Activated T-helper 2 cell treated with anti-CD3 and anti-CD28 coated beads, Interferon-gamma antibody, Interleukin-2, Interleukin-4, amounts not matched to agents 10 μg/mL and 5 μg/mL and 100 μg/mL, durations not matched to agents 14 hours and 24 hours and 36 hours (primary cell): ENCODE results near the gene ASL. TPM values are rescaled to one million over a fixed set of nuclear protein-coding genes. Genes with fewer than 3 reads are reported as not detected.
"Not testable (repeated sequence)": the region's sequence is repeated elsewhere in the genome, so short reads cannot be mapped to it uniquely, and the experiment has no call there.

Source experiments
- DNase-seq: peaks from one replicate; pipeline ENCODE4 v3.0.0; 2021; ENCODE audit warnings: low spot score
- H3K27ac Mint-ChIP-seq: one replicate; pipeline ENCODE4 v1.8.0; 2021; ENCODE audit warnings: mixed read lengths
- H3K27me3 Mint-ChIP-seq: one replicate; pipeline ENCODE4 v1.8.0; 2021; ENCODE audit warnings: low read depth, mixed read lengths
- H3K36me3 Mint-ChIP-seq: one replicate; pipeline ENCODE4 v1.8.0; 2021; ENCODE audit warnings: low read depth, mixed read lengths
- H3K4me1 Mint-ChIP-seq: one replicate; pipeline ENCODE4 v1.8.0; 2021; ENCODE audit warnings: low read depth, mixed read lengths
- H3K4me3 Mint-ChIP-seq: one replicate; pipeline ENCODE4 v1.8.0; 2021; ENCODE audit warnings: low read depth, mild to moderate bottlenecking, moderate library complexity, mixed read lengths
- H3K9me3 Mint-ChIP-seq: one replicate; pipeline ENCODE4 v1.8.0; 2021; ENCODE audit warnings: mixed read lengths
- intact Hi-C: fragments of 100-400 bp; cut with micrococcal nuclease; formaldehyde crosslinking; loops from one replicate; pipeline ENCODE4 v1.15.1; 2023
- total RNA-seq: library from RNA; stranded (reverse); gene quantifications from 2 replicates; pipeline ENCODE4 v1.2.3, GENCODE V29; 2022

ASL gene
- total RNA-seq, 1 donor from 2014 or later: 49.1 TPM

GRCh38 chr7:66110856-66111255 lies 35.2 kb downstream of the ASL start:
- no peak for DNase-seq
- intact Hi-C loops: no loop called here
- Mint-ChIP-seq H3K36me3 (peaks cover 11% of the 10 kb centered on the region), H3K27me3 (no peaks in the 10 kb centered on the region), H3K27ac (no peak overlapping the region), H3K4me1 (peaks cover 8% of the 10 kb centered on the region), H3K4me3 (no peak overlapping the region), H3K9me3 (no peaks in the 10 kb centered on the region)

GRCh38 chr7:66114743-66115649 lies 39.4 kb downstream of the ASL start, which contains the start of gene CRCP:
Gene CRCP, plus strand, starts transcription at chr7:66114847. Its CDS starts 116 bp downstream, at chr7:66114963.
- peak within 1 kb of the TSS; percentile 95 for H3K4me3 Mint-ChIP-seq

GRCh38 chr7:66116680-66117420 lies 41.2 kb downstream of the ASL start:
- intact Hi-C loops, DNase-seq, H3K27me3 Mint-ChIP-seq, H3K9me3 Mint-ChIP-seq: not testable (repeated sequence)
- Mint-ChIP-seq H3K36me3 (peaks cover 42% of the 10 kb centered on the region), H3K4me3 (peak overlapping the region; percentile 75), H3K27ac (peak overlapping the region; percentile 2), H3K4me1 (peaks cover 29% of the 10 kb centered on the region)

More at GRCh38 chr7:66114743-66115649, 39.4 kb downstream of the ASL start, which contains the start of gene CRCP:
- H3K27me3 Mint-ChIP-seq: no peaks in the 10 kb centered on the region
- intact Hi-C loops: loop anchor here (1.0 to 2.0 kb wide), 3 partner anchors 14 to 40 kb away; partner anchors contain the start of gene ASL
- H3K4me1 Mint-ChIP-seq: peaks cover 31% of the 10 kb centered on the region
- H3K9me3 Mint-ChIP-seq: no peaks in the 10 kb centered on the region
- peaks cover 40% of the 10 kb centered on the region for H3K36me3 Mint-ChIP-seq
- peak within 1 kb of the TSS; percentile 97 for H3K27ac Mint-ChIP-seq
- DNase-seq: peak; percentile 78

GRCh38 chr7:66118603-66119002 lies 43.0 kb downstream of the ASL start:
- H3K4me1 Mint-ChIP-seq: peaks cover 29% of the 10 kb centered on the region
- intact Hi-C loops: no loop called here
- H3K27me3 Mint-ChIP-seq: no peaks in the 10 kb centered on the region
- peak overlapping the region; percentile 19 for H3K27ac Mint-ChIP-seq
- no peak for DNase-seq
- H3K36me3 Mint-ChIP-seq: peaks cover 42% of the 10 kb centered on the region
- no peak overlapping the region for H3K4me3 Mint-ChIP-seq
- H3K9me3 Mint-ChIP-seq: no peaks in the 10 kb centered on the region

- intact Hi-C loops: no loop called here
- Mint-ChIP-seq H3K36me3 (peaks cover 42% of the 10 kb centered on the region), H3K27ac (peak overlapping the region; percentile 19), H3K9me3 (no peaks in the 10 kb centered on the region), H3K4me1 (peaks cover 29% of the 10 kb centered on the region), H3K4me3 (no peak overlapping the region), H3K27me3 (no peaks in the 10 kb centered on the region)
- DNase-seq: no peak
These were observed 43.7 kb downstream of the ASL start for GRCh38 chr7:66119245-66119850.

GRCh38 chr7:66123175-66123528 lies 47.5 kb downstream of the ASL start:
- no peak overlapping the region for H3K27ac Mint-ChIP-seq
- H3K27me3 Mint-ChIP-seq: no peaks in the 10 kb centered on the region
- intact Hi-C loops: no loop called here
- no peak for DNase-seq
- no peaks in the 10 kb centered on the region for H3K9me3 Mint-ChIP-seq
- no peak overlapping the region for H3K4me3 Mint-ChIP-seq
- H3K4me1 Mint-ChIP-seq: peaks cover 37% of the 10 kb centered on the region
- peaks cover 34% of the 10 kb centered on the region for H3K36me3 Mint-ChIP-seq

GRCh38 chr7:66124569-66124861 lies 48.9 kb downstream of the ASL start:
- H3K9me3 Mint-ChIP-seq, intact Hi-C loops, DNase-seq, H3K27me3 Mint-ChIP-seq: not testable (repeated sequence)
- peak overlapping the region; percentile 18 for H3K4me3 Mint-ChIP-seq
- peaks cover 26% of the 10 kb centered on the region for H3K36me3 Mint-ChIP-seq
- peak overlapping the region; percentile 58 for H3K27ac Mint-ChIP-seq
- peaks cover 30% of the 10 kb centered on the region for H3K4me1 Mint-ChIP-seq

- H3K36me3 Mint-ChIP-seq: peaks cover 27% of the 10 kb centered on the region
- peaks cover 31% of the 10 kb centered on the region for H3K4me1 Mint-ChIP-seq
- no peaks in the 10 kb centered on the region for H3K27me3 Mint-ChIP-seq
- H3K4me3 Mint-ChIP-seq: peak overlapping the region; percentile 15
- no peak for DNase-seq
- no peaks in the 10 kb centered on the region for H3K9me3 Mint-ChIP-seq
- H3K27ac Mint-ChIP-seq: peak overlapping the region; percentile 65
- intact Hi-C loops: no loop called here
These were observed 49.6 kb downstream of the ASL start for GRCh38 chr7:66125052-66125694.

- H3K9me3 Mint-ChIP-seq, H3K27me3 Mint-ChIP-seq, H3K4me3 Mint-ChIP-seq, DNase-seq, intact Hi-C loops: not testable (repeated sequence)
- Mint-ChIP-seq H3K36me3 (peaks cover 29% of the 10 kb centered on the region), H3K27ac (peak overlapping the region; percentile 68), H3K4me1 (peaks cover 31% of the 10 kb centered on the region)
These were observed 50.2 kb downstream of the ASL start for GRCh38 chr7:66125781-66126352.

- DNase-seq, H3K27me3 Mint-ChIP-seq, intact Hi-C loops, H3K4me3 Mint-ChIP-seq, H3K9me3 Mint-ChIP-seq, H3K27ac Mint-ChIP-seq: not testable (repeated sequence)
- H3K4me1 Mint-ChIP-seq: peaks cover 31% of the 10 kb centered on the region
- peaks cover 37% of the 10 kb centered on the region for H3K36me3 Mint-ChIP-seq
These were observed 51.6 kb downstream of the ASL start for GRCh38 chr7:66127172-66127571.

- DNase-seq: no peak
- Mint-ChIP-seq H3K4me3 (no peak overlapping the region), H3K4me1 (peaks cover 6% of the 10 kb centered on the region), H3K27me3 (no peaks in the 10 kb centered on the region), H3K27ac (no peak overlapping the region), H3K36me3 (peaks cover 68% of the 10 kb centered on the region), H3K9me3 (no peaks in the 10 kb centered on the region)
- intact Hi-C loops: no loop called here
These were observed 63.6 kb downstream of the ASL start for GRCh38 chr7:66138994-66139752.
